ENCODE data around the gene DYNC1LI2. TPM values are rescaled to one million over a fixed set of nuclear protein-coding genes. Genes with fewer than 3 reads are reported as not detected.

DYNC1LI2 gene
- total RNA-seq, 1 experiment from 2014 or later: 94.2 TPM

GRCh38 chr16:66751992-66752322 lies 548 bp upstream of the DYNC1LI2 start:
- DNase-seq: no peak
- Histone ChIP-seq H3K27me3 (ENCODE audit: insufficient read depth, low read length) (no peaks in the 10 kb centered on the region), H3K79me1 (ENCODE audit: insufficient read depth, low read depth, low read length, poor library complexity, severe bottlenecking) (peaks cover 21% of the 10 kb centered on the region), H3K23ac (ENCODE audit: insufficient read length, low read depth, low read length) (no peak overlapping the region), H4K91ac (ENCODE audit: insufficient read length, low read depth, low read length) (no peak overlapping the region), H3K9me3 (ENCODE audit: control insufficient read depth, low read depth, low read length) (no peaks in the 10 kb centered on the region), H2BK5ac (ENCODE audit: insufficient read length, low read length) (no peak overlapping the region), H3K4me1 (ENCODE audit: insufficient read depth, low read length) (no peaks in the 10 kb centered on the region; the same call in 1 of the 2 replicates), H2BK15ac (ENCODE audit: low read depth, low read length) (no peak overlapping the region), H3K14ac (ENCODE audit: insufficient read depth, low read length) (no peak overlapping the region), H2AFZ (ENCODE audit: low read length) (peak overlapping the region; percentile 99), H4K8ac (replicated peaks; ENCODE audit: insufficient read length, low read depth, low read length) (no peak overlapping the region), H3T11ph (ENCODE audit: low read length) (no peak overlapping the region), H3K27ac (ENCODE audit: insufficient read length, low read depth, low read length) (no peak overlapping the region), H2BK12ac (ENCODE audit: insufficient read length, low read depth, low read length) (no peak overlapping the region), H4K5ac (ENCODE audit: insufficient read length, low read depth, low read length) (no peak overlapping the region), H3K9ac (ENCODE audit: extremely low read depth, insufficient read length, low read length) (no peak overlapping the region), H3K4me2 (ENCODE audit: insufficient read depth, insufficient read length, low read length) (no peak overlapping the region), H2AK5ac (ENCODE audit: insufficient read length, low read length) (no peak overlapping the region), H3K18ac (ENCODE audit: insufficient read length, low read depth, low read length) (peak overlapping the region; percentile 34), H3K56ac (ENCODE audit: insufficient read length, low read depth, low read length) (no peak overlapping the region), H3K23me2 (ENCODE audit: insufficient read length, low read depth, low read length, poor library complexity, severe bottlenecking) (peaks cover 8% of the 10 kb centered on the region), H3K79me2 (ENCODE audit: insufficient read depth, low read length) (peaks cover 18% of the 10 kb centered on the region), H2BK120ac (ENCODE audit: low read depth, low read length, poor library complexity, severe bottlenecking) (no peak overlapping the region), H2BK20ac (ENCODE audit: low read depth, low read length, poor library complexity, severe bottlenecking) (no peak overlapping the region), H4K20me1 (ENCODE audit: control insufficient read depth, insufficient read depth, insufficient read length) (peaks cover 5% of the 10 kb centered on the region), H3K4ac (ENCODE audit: low read depth, low read length) (no peak overlapping the region)
- Mint-ChIP-seq H3K27me3 (ENCODE audit: low read depth) (peaks cover 13% of the 10 kb centered on the region), H3K4me3 (peak overlapping the region; percentile 53 to 76), H3K36me3 (ENCODE audit: insufficient read depth in 1 of 3, low read depth in 3 of 3) (peaks cover 18 to 38% (median 36%) of the 10 kb centered on the region in 3 experiments), H3K27ac (0 out of 7 replicates have a peak overlapping the region, but pooled peaks of 1 of the 3 experiments have one; percentile 39), H3K9me3 (no peaks in the 10 kb centered on the region), H3K4me1 (peaks cover 23 to 28% of the 10 kb centered on the region in 2 experiments)
- no peak; the same call in 2 of the 3 replicates for TF ChIP-seq CTCF (conservative IDR thresholded peaks at IDR 0.05)
- no CpG with 5 or more reads among the region's 3 CpGs for WGBS (ENCODE audit: extremely low coverage, insufficient read length, low lambda C conversion rate)
